OCI-LY3 (cell line): Measurements from ENCODE around the gene USP34.

Experiments
- CTCF ChIP-seq: fragments of 200-600, 300-600 bp; sonication (generic); IDR thresholded peaks from 2 replicates; pipeline ENCODE4 v1.5.1; 2014; ENCODE audit warnings: antibody characterized with exemption, low read length, low read depth
- EZH2phosphoT487 ChIP-seq: fragments of 200-600 bp; shearing (Covaris generic); IDR thresholded peaks from 2 replicates; pipeline ENCODE4 v1.6.1; 2018; ENCODE audit warnings: antibody characterized with exemption, mixed run types, low read depth

GRCh38 chr2:61340242-61340641 lies 130.6 kb downstream of the USP34 start:
- TF ChIP-seq CTCF (no peak), EZH2phosphoT487 (no peak)
